Measurements from ENCODE around the gene NTM. TPM values are rescaled to one million over a fixed set of nuclear protein-coding genes. Genes with fewer than 3 reads are reported as not detected.

The NTM gene
- total and polyA plus RNA-seq, 9 donors = 0.16 to 8.5 (median 0.55) TPM; not detected in 3

DNA sequence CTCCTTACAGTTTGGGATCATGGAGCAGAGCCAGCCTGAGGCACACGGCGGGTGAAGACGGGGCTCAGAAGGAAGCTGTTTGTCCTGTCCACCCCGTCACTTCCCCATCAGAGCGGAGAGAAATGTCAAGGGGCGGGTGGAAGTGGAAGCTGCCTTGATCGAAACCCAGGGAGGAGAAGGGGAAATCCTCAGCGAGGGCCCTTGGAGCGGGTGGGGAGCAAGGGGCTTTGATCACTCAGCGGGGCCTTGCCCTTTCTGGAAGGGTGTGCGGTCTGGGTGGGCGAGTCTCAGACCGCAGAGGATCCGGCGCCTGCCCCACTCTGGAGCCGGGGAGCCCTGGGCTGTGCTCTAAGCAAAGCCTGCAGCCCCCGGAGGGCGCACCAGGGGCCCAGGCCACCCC is 320.4 kb downstream of the NTM start:
- H3K36me3 ChIP-seq = no peaks in the 10 kb centered on the region
- H3K9me3 ChIP-seq = no peaks in the 10 kb centered on the region
- no peaks in the 10 kb centered on the region for H3K27me3 ChIP-seq
- no peak for DNase-seq
- no peak overlapping the region for H3K4me3 ChIP-seq
- TF ChIP-seq POLR2A (IDR thresholded peaks at IDR 0.05) (no peak), EP300 (IDR thresholded peaks at IDR 0.05) (no peak)
- TF ChIP-seq, protein P1, sequence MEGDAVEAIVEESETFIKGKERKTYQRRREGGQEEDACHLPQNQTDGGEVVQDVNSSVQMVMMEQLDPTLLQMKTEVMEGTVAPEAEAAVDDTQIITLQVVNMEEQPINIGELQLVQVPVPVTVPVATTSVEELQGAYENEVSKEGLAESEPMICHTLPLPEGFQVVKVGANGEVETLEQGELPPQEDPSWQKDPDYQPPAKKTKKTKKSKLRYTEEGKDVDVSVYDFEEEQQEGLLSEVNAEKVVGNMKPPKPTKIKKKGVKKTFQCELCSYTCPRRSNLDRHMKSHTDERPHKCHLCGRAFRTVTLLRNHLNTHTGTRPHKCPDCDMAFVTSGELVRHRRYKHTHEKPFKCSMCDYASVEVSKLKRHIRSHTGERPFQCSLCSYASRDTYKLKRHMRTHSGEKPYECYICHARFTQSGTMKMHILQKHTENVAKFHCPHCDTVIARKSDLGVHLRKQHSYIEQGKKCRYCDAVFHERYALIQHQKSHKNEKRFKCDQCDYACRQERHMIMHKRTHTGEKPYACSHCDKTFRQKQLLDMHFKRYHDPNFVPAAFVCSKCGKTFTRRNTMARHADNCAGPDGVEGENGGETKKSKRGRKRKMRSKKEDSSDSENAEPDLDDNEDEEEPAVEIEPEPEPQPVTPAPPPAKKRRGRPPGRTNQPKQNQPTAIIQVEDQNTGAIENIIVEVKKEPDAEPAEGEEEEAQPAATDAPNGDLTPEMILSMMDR (IDR thresholded peaks at IDR 0.05) = no peak
- H3K27ac ChIP-seq = no peak overlapping the region
- intact Hi-C loops (cut with DNase I) = no loop called here
- peaks cover 1% of the 10 kb centered on the region for H3K4me1 ChIP-seq (ENCODE audit: insufficient read depth)
- WGBS, 3 donors = 87 to 91% (median 89%) methylated on average over 18 of the region's 18 CpGs

DNA sequence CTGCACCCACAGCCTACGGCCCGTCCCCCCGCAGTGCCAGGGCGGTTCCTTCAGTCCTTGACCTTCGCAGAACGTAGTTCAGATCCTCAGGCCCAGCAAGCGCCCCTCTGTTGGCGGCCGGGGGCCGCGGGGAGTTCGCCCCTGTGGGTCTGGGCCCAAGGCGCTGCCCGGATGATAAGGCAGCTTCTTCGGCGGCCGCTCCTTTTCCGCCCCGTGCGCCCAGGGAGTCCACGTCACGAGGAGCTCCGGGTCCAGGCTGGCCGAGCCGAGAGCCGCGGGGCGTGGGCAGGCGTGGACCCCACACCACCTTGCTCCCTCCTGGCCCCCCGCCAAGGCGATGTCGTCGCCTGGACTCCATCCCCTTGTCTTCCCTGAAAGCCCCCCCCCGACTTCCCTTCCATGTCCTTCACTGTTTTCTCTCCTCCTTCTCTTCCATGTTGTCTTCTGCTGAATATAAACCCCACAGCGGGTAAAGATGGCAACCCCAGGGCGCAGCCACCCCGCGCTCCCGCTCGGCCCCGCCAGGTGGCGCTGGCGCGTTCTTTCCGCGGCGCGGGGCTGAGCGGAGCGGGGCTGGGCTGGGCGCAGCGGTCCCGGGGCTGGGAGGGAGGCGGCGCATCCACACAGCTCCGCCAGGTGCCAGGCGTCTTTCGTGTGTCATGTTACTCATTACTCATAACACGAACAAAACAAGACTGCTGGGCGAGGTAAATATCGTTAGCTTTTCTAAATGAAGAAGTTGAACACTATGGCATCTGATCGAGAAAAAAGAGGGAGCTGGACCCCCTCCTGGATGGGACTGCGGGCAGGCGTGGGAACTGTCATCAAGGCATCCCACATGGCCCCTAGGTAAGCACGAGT is 321.0 kb downstream of the NTM start:
- intact Hi-C loops (cut with DNase I) = no loop called here
- WGBS, 3 donors = 41 to 45% (median 43%) methylated on average over 63 to 65 of the region's 65 CpGs

DNA sequence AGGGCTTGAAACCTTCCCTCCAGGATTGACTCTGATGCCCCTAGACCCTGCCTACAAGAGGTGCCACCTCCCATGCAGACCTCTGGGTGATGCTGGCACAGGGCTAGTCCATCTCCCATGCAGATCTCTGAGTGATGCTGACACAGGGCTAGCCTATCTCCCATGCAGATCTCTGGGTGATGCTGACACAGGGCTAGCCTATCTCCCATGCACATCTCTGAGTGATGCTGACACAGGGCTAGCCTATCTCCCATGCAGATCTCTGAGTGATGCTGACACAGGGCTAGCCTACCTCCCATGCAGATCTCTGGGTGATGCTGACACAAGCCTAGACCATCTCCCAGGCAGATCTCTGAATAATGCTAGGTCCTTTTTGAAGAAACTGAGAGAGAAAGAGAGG is 321.7 kb downstream of the NTM start:
- intact Hi-C loops (cut with DNase I) = no loop called here
- Histone ChIP-seq H3K9me3 (no peaks in the 10 kb centered on the region), H3K27ac (no peak overlapping the region), H3K36me3 (no peaks in the 10 kb centered on the region), H3K4me1 (ENCODE audit: insufficient read depth) (peaks cover 1% of the 10 kb centered on the region), H3K4me3 (no peak overlapping the region), H3K27me3 (no peaks in the 10 kb centered on the region)
- no peak for DNase-seq
- no peak for TF ChIP-seq POLR2A (IDR thresholded peaks at IDR 0.05)
- TF ChIP-seq, protein P1 (IDR thresholded peaks at IDR 0.05) = no peak
- no peak for TF ChIP-seq EP300 (IDR thresholded peaks at IDR 0.05)

More for the DNA sequence above, 321.0 kb downstream of the NTM start:
- TF ChIP-seq, protein P1 (IDR thresholded peaks at IDR 0.05) = no peak
- TF ChIP-seq EP300 (IDR thresholded peaks at IDR 0.05) = no peak
- TF ChIP-seq POLR2A (IDR thresholded peaks at IDR 0.05) = no peak
- DNase-seq = peak in 1 of 5 donors; percentile 48
- no peaks in the 10 kb centered on the region for H3K27me3 ChIP-seq
- H3K4me1 ChIP-seq (ENCODE audit: insufficient read depth) = peaks cover 1% of the 10 kb centered on the region
- H3K36me3 ChIP-seq = no peaks in the 10 kb centered on the region
- H3K27ac ChIP-seq = no peak overlapping the region
- no peaks in the 10 kb centered on the region for H3K9me3 ChIP-seq
- no peak overlapping the region for H3K4me3 ChIP-seq

DNA sequence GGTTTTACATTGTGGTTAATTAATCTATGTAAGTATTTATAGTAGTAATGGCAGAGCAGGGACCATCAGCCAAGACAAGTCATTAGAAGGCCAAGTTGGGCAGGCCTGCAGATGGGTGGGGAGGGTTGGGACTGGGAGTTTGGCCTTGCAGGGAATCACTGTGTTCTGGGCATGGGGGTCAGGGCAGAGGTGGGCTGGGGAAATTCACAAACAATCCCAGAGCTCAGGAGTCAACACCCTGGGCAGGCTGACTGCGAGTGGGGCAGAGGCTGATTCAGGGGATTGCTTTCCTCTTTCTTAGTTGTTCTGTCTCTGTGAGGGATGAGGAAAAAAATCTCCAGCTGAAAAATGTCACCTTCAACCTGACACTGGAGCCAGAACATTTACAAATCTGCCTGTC is 322.5 kb downstream of the NTM start:
- no peaks in the 10 kb centered on the region for H3K36me3 ChIP-seq
- WGBS, 3 donors = 40 to 74% (median 50%) methylated on average over 1 of the region's 1 CpG
- H3K4me3 ChIP-seq = no peak overlapping the region
- H3K27ac ChIP-seq = no peak overlapping the region
- intact Hi-C loops (cut with DNase I) = no loop called here
- no peaks in the 10 kb centered on the region for H3K9me3 ChIP-seq
- no peaks in the 10 kb centered on the region for H3K27me3 ChIP-seq
- peaks cover 1% of the 10 kb centered on the region for H3K4me1 ChIP-seq (ENCODE audit: insufficient read depth)
- no peak for DNase-seq
- TF ChIP-seq POLR2A (IDR thresholded peaks at IDR 0.05) = no peak
- TF ChIP-seq, protein P1 (IDR thresholded peaks at IDR 0.05) = no peak
- no peak for TF ChIP-seq EP300 (IDR thresholded peaks at IDR 0.05)
